HG03103 (cell line): ENCODE measurements around the gene FGG.
"Not testable (repeated sequence)": the region's sequence is repeated elsewhere in the genome, so short reads cannot be mapped to it uniquely, and the experiment has no call there.

ENCODE experiments used
- ATAC-seq: cut with Tn5 transposase; IDR thresholded peaks from one replicate; pipeline ENCODE4 v1.9.1; 2021; ENCODE audit warnings: low read depth; ENCODE audit not compliant: unreplicated experiment

The FGG gene

DNA sequence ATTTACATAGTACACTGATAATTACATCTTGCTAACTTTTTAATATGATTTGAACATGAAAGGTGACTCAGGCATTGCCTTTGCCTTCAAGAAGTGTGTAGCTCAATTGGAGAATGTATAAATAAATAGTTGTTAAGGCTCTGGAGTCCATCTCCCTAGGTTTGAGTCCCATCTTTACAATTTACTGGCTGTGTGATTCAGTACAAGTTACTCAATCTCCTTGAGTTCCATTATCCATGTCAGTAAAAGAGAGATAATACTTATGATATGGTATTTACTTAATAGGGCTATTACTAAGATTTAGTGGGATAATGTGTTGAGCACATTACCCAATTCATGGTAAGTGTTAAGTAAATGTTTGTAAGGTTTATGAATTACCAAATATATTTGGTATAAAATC is 1.9 kb upstream of the FGG start:
- ATAC-seq = no peak

DNA sequence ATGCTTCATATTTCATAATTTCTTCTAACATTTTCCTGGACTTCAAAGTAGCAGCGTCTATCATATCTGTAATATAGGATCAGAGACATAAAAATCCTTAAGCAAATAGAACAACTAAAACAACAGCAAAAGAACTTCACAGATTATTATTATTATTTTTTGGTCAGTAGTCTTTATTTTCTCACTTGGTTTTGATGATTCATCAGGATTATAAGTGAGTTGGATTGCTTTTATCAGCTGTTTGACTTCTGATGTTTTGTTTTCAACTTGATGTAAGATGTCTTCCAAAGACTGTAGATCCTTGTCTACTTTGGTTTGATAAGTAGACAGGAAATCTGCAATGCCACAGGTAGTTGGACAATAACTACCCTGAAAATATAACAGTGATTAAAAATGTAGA is 623 bp downstream of the FGG start:
- no peak for ATAC-seq

DNA sequence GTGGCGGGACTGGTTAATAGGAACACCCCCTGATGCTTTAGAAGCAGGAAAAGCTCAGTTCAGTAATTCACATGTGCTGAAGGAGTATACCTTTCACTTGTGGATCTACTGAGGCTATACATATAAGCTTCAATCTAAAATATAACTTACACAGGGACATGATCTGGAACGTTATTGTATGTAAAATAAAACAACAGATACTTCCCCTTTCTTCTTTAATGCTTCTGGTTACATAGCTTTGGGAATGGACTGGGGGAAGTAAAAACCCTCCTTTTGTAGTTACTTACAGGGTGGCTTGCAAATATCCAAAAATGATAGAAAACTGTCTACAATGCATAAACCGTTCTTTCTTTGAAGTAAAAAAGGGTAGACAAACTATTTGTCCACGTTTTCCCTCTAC is 1.9 kb downstream of the FGG start:
- ATAC-seq = no peak

GRCh38 chr4:154609532-154609931 is 2.9 kb downstream of the FGG start:
- ATAC-seq = no peak

- ATAC-seq = no peak
Measured at GRCh38 chr4:154608361-154609252, 3.8 kb downstream of the FGG start.

DNA sequence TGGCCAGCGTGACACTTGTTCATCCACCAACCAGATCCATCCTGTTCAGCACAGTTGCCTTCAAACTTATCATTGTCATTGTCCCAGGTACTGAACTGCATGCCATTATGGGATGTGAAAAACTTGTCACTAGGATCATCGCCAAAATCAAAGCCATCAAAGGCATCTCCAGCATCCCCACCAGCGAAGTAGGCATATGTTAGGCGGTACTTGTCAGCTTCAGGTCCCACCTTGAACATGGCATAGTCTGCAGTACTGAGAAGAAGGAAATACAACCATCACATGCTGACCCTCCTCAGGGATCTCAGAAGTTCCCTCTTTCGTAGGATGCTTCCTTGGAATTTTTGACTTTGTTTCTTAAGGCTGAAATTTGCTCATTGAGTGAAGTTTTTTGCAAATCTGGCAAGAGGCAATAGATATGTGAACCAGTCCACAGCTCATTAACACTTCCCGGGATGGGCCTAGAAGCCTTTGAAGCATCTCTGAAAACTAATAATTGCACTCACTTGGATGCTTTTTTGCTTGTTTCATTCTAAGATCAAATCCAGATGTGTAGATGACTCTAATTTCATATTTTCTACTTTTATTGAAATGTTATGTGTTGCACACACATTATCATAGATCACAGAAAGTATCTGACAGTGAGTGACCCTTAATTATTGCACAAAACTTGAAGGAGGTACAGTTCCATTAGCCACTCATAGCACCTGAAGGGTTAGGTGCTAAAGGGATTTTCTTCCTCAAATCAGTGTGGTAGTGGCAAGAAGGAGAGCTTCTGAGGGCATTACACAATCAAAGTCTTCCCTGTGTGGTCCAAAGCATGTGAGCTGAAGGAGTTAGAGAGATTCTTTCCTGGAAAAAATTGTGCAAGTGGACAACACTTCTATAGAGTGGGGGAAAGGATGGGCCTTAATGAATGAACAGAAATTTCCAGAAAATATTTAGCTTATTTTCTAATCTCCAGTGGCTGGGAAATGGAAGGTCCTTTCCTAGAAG is 5.4 kb downstream of the FGG start:
- no peak for ATAC-seq

- ATAC-seq = no peak
Measured at GRCh38 chr4:154604696-154605200, 7.7 kb downstream of the FGG start.

DNA sequence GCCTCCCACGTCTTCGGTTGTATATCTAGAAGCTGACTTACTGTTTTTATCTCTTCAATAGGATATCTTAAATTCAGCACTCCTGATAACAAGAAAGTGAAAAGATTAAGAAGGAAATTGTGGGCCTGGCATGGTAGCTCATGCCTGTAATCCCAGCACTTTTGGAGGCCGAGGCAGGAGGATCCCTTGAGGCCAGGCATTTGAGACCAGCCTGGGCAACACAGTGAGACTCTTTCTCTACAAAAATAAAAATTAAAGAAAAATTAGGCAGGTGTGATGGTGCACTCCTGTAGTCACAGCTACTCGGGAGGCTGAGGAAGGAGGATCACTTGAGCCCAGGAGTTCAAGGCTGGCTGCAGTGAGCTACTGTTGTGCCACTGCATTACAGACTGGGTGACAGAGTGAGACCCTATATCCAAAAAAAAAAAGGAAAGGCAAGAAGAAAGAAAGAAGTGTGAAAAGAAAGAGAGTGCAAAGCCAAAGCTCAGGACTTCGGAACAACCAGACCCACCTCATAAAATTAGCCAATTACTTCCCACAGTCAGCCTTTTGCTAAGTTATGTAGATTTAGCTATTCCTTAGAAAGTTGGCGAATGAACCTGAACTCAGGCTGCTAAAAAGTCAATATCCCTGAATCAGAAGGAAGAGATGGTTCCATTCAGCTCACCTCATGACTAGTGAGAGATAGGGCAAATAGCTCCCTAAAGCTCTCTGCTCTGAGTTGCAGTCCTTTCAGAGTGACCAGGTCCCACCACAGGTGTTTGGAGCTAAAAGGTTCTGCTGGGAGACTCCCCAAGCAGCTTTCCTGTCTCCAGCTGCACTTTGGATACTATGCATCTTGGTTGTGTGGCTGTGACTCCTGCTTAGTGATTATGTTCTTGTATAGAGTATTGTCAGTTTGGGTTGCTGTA is 9.2 kb downstream of the FGG start:
- no peak for ATAC-seq

- ATAC-seq = no peak
Measured at GRCh38 chr4:154602404-154603020, 9.9 kb downstream of the FGG start.

- ATAC-seq = no peak
Measured at GRCh38 chr4:154597798-154598774, 14.4 kb downstream of the FGG start.

DNA sequence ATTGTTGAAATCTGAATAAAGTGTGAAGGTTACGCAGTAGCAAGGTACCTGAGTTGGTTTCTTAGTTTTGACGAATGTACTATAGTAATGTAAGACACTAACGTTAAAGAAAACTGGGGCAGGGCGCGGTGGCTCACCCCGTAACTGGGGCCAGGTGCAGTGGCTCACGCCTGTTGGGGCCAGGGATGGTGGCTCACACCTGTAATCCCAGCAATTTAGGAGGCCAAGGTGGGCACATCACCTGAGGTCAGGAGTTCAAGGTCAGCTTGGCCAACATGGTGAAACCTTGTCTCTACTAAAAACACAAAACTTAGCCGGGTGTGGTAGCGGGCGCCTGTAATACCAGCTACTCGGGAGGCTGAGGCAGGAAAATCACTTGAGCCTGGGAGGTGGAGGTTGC is 15.2 kb downstream of the FGG start:
- ATAC-seq = not testable (repeated sequence)

DNA sequence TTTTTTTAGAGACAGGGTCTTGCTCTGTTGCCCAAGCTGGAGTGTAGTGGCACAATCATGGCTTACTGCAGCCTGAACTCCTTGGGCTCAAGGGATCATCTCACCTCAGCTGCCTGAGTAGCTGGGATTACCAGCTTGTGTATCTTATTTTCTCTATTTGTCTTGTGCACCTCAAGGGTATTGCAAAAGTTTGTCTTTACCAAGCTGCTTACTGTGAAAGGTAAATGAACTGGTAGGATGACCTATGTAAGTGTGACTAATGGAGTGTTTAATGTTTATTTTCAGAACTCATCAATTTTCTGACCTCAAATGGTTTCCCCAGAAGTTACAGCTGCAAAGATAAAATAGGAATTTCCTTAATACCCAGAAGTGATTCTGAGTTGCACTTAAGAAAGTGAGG is 16.6 kb downstream of the FGG start:
- no peak for ATAC-seq

DNA sequence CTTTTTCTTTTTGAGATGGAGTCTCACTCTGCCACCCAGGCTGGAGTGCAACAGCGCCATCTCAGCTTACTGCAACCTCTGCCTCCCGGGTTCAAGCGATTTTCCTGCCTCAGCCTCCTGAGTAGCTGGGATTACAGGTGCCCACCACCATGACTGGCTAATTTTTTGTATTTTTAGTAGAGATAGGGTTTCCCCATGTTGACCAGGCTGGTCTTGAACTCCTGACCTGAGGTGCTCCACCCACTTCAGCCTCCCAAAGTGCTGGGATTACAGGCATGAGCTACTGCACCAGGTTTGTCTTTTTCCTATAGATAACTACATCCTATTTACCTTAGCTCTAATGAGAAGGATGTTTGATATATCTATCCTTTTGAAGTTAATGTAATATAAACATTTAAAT is 18.1 kb downstream of the FGG start:
- ATAC-seq = not testable (repeated sequence)

- no peak for ATAC-seq
Measured at GRCh38 chr4:154593868-154594267, 18.6 kb downstream of the FGG start.

GRCh38 chr4:154591890-154592289 is 20.6 kb downstream of the FGG start:
- no peak for ATAC-seq

DNA sequence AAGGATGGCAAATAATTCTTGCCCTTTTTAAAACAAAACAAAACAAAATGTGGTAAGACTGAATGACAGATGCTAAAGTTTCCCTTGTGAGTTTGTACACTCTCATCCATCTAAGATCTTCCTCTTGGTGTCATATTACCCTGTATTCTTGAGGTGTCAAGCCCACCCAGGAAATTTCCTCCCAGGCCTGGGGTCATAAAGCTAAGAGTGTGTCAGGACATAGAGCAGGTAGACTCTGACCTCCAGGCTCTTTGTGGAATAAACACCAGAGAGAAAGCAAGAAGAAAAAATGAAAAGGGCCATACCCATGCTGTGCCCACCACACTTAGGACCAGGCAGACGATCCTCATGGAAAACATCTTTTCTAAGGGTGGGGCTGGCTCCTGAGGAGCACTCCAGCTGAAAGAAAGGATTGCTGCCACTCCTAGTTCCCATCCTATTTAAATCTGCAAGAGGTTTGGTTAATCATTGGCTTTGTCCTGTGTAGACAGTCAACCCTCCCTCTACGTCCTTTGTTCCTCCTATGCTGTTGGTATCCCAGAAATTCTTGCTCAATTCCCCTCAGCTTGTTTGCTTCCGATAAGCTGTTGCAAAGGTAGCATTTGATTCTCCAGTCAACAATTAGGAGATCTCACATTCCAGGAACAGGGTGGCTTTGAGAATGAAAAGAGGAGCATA is 22.0 kb downstream of the FGG start, which contains the start of gene FGA:
Gene FGA (minus strand): TSS at position 414 of the 678 bp plus-strand sequence. CDS start 55 bp downstream, at position 359.
- no peak for ATAC-seq

DNA sequence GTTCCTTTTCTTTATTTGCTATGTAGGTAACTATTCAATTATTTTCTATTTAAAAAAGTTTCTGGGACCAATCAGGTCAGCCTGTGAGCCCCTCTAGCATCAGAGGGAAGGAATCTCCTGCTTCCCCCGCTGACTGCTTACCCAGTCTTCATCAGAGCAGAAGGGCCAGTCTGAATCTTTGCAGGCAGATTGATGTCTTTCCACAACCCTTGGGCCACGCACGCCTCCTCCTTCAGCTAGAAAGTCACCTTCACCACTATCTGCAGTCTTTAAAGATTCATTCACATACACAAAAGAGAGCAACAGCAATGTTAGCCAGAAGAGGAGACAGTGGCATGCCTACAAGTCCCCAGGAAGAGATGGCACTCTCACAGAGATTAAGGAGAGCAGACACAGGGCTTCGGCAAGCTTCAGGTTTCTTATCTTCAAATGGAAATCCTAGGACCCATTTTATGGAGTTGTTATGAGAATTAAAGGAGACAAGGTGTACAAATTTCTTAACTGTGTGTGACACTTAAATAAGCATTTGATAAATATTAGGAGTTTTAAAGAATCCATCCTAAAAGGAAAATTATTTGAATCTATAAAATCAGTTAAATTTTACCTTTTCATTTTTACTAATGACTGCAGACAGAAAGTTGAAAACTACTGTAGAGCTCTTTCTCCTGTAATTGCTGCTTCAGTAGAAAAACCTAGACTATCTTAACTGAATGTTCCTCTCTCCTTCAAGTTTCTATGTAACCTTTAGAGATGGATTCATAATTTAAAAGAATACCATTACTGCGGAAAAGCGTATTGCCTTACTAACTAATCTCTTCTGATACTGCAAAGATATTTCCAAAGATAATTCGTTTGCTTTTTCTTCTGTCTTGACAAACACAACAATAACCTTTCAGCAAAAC is 22.9 kb downstream of the FGG start:
- ATAC-seq = no peak
